Measurements from ENCODE around the gene BTN3A1.

DNA sequence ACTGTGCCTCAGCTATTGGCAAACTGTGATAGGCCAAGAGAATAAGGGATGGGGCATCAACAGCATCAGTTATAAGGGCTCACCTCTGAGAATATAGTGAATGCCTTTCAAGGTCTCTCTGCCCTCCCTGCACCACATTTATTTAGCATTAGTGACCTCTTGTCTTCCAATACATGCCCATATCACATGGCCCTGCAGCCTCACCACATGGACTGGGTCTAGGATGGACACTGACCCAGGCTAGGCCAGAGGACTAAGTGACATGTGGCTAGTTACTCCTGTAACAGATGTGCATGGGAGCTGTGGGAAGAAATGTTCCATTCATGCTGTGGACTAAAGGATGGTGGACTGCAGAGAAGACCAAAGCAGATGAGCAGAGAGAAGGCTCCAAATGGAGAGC lies 22.3 kb upstream of the BTN3A1 start:
- TF ChIP-seq, protein P1, sequence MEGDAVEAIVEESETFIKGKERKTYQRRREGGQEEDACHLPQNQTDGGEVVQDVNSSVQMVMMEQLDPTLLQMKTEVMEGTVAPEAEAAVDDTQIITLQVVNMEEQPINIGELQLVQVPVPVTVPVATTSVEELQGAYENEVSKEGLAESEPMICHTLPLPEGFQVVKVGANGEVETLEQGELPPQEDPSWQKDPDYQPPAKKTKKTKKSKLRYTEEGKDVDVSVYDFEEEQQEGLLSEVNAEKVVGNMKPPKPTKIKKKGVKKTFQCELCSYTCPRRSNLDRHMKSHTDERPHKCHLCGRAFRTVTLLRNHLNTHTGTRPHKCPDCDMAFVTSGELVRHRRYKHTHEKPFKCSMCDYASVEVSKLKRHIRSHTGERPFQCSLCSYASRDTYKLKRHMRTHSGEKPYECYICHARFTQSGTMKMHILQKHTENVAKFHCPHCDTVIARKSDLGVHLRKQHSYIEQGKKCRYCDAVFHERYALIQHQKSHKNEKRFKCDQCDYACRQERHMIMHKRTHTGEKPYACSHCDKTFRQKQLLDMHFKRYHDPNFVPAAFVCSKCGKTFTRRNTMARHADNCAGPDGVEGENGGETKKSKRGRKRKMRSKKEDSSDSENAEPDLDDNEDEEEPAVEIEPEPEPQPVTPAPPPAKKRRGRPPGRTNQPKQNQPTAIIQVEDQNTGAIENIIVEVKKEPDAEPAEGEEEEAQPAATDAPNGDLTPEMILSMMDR (IDR thresholded peaks at IDR 0.05; ENCODE audit: low read depth, low read length): no peak
- no peak for TF ChIP-seq EZH2phosphoT487 (IDR thresholded peaks at IDR 0.05; ENCODE audit: low read depth)
